Measurements from ENCODE around the gene FGFRL1.
"Not testable (repeated sequence)": the region's sequence is repeated elsewhere in the genome, so short reads cannot be mapped to it uniquely, and the experiment has no call there.

FGFRL1 gene

GRCh38 chr4:1041936-1042330 is 30.5 kb downstream of the FGFRL1 start:
- DNase-seq = no peak

- DNase-seq = no peak
Observed at GRCh38 chr4:1042352-1043055, 31.1 kb downstream of the FGFRL1 start.

- no peak for DNase-seq
Observed at GRCh38 chr4:1043162-1043561, 31.7 kb downstream of the FGFRL1 start.

GRCh38 chr4:1043651-1044468 is 32.4 kb downstream of the FGFRL1 start:
- no peak for DNase-seq

GRCh38 chr4:1044469-1045192 is 33.2 kb downstream of the FGFRL1 start:
- no peak for DNase-seq

GRCh38 chr4:1045193-1045594 is 33.8 kb downstream of the FGFRL1 start:
- DNase-seq = no peak

- no peak for DNase-seq
Observed at GRCh38 chr4:1045595-1046201, 34.3 kb downstream of the FGFRL1 start.

- not testable (repeated sequence) for DNase-seq
Observed at GRCh38 chr4:1046581-1047011, 35.2 kb downstream of the FGFRL1 start.

- DNase-seq = no peak
Observed at GRCh38 chr4:1047106-1047975, 35.9 kb downstream of the FGFRL1 start.

- DNase-seq = no peak
Observed at GRCh38 chr4:1047976-1048772, 36.7 kb downstream of the FGFRL1 start.

GRCh38 chr4:1048773-1049590 is 37.6 kb downstream of the FGFRL1 start:
- DNase-seq = no peak

GRCh38 chr4:1049591-1049905 is 38.1 kb downstream of the FGFRL1 start:
- no peak for DNase-seq

- no peak for DNase-seq
Observed at GRCh38 chr4:1050486-1051213, 39.2 kb downstream of the FGFRL1 start.

- no peak for DNase-seq
Observed at GRCh38 chr4:1051472-1051871, 40.0 kb downstream of the FGFRL1 start.

GRCh38 chr4:1052231-1052671 is 40.8 kb downstream of the FGFRL1 start:
- no peak for DNase-seq

- DNase-seq = no peak
Observed at GRCh38 chr4:1053080-1053661, 41.7 kb downstream of the FGFRL1 start.

GRCh38 chr4:1053891-1054290 is 42.5 kb downstream of the FGFRL1 start:
- DNase-seq = not testable (repeated sequence)

GRCh38 chr4:1054696-1055242 is 43.3 kb downstream of the FGFRL1 start:
- DNase-seq = not testable (repeated sequence)

- not testable (repeated sequence) for DNase-seq
Observed at GRCh38 chr4:1055243-1055701, 43.8 kb downstream of the FGFRL1 start.
